SK-N-SH treated with all-trans-retinoic acid at 6 μM for 48 hours (cell line): ENCODE data around the gene NRXN3.

Source experiments
- ARNTL ChIP-seq: fragments of 450-650 bp; formaldehyde crosslinking; IDR thresholded peaks from 2 replicates; pipeline ENCODE4 v1.5.0; 2020; ENCODE audit warnings: low read depth, mild to moderate bottlenecking, moderate library complexity, borderline replicate concordance
- GLIS3 ChIP-seq: fragments of 250-450 bp; sonication (Bioruptor Pico); IDR thresholded peaks from 2 replicates; pipeline ENCODE4 v1.5.0; 2020; ENCODE audit warnings: mild to moderate bottlenecking, moderate library complexity
- PATZ1 ChIP-seq: fragments of 250-450 bp; sonication (Bioruptor Pico); IDR thresholded peaks from 2 replicates; pipeline ENCODE4 v1.8.0; 2020; ENCODE audit warnings: mild to moderate bottlenecking, moderate library complexity, borderline replicate concordance
- POU6F1 ChIP-seq: fragments of 250-450 bp; sonication (Bioruptor Pico); IDR thresholded peaks from 2 replicates; pipeline ENCODE4 v1.8.0; 2021; ENCODE audit warnings: low read depth, mild to moderate bottlenecking, moderate library complexity, borderline replicate concordance
- RARB ChIP-seq: fragments of 250-450 bp; sonication (Bioruptor Pico); IDR thresholded peaks from 2 replicates; pipeline ENCODE4 v1.8.0; 2021; ENCODE audit warnings: mild to moderate bottlenecking, moderate library complexity
- TSHZ2 ChIP-seq: fragments of 250-450 bp; sonication (Bioruptor Pico); IDR thresholded peaks from 2 replicates; pipeline ENCODE4 v1.5.0; 2020; ENCODE audit warnings: mild to moderate bottlenecking, moderate library complexity
- ZFP30 ChIP-seq: fragments of 450-650 bp; formaldehyde crosslinking; IDR thresholded peaks from 2 replicates; pipeline ENCODE4 v1.5.0; 2022; ENCODE audit warnings: mild to moderate bottlenecking, moderate library complexity

- TF ChIP-seq POU6F1 (CRISPR knock-in tag) (no peak), TSHZ2 (CRISPR knock-in tag) (no peak), PATZ1 (no peak), RARB (no peak), ZFP30 (no peak), GLIS3 (CRISPR knock-in tag) (no peak), ARNTL (CRISPR knock-in tag) (no peak)
Observed at GRCh38 chr14:79584679-79585078, 1414.5 kb downstream of the NRXN3 start.
